Nephron progenitor cell (in vitro differentiated cells): ENCODE data around the gene POLK.

Experiments
- DNase-seq: peaks from one replicate; pipeline ENCODE4 v3.0.0; 2021
- H3K27ac Mint-ChIP-seq: 2 replicates; pipeline ENCODE4 v1.8.0; 2021; ENCODE audit warnings: mild to moderate bottlenecking, moderate library complexity, mixed read lengths
- H3K27me3 Mint-ChIP-seq: 2 replicates; pipeline ENCODE4 v1.8.0; 2021; ENCODE audit warnings: mild to moderate bottlenecking, low read depth, mixed read lengths; ENCODE audit not compliant: poor library complexity
- H3K36me3 Mint-ChIP-seq: 2 replicates; pipeline ENCODE4 v1.8.0; 2021; ENCODE audit warnings: low read depth, mixed read lengths
- H3K4me1 Mint-ChIP-seq: 2 replicates; pipeline ENCODE4 v1.8.0; 2021; ENCODE audit warnings: mixed read lengths
- H3K4me3 Mint-ChIP-seq: 2 replicates; pipeline ENCODE4 v1.8.0; 2021; ENCODE audit warnings: mild to moderate bottlenecking, moderate library complexity, mixed read lengths
- H3K9me3 Mint-ChIP-seq: 2 replicates; pipeline ENCODE4 v1.8.0; 2021; ENCODE audit warnings: mild to moderate bottlenecking, moderate library complexity, mixed read lengths
- CTCF ChIP-seq: fragments of 200-600 bp; sonication (generic); IDR thresholded peaks from 2 replicates; pipeline ENCODE4 v1.5.0; 2021; ENCODE audit warnings: antibody characterized with exemption

The POLK gene

GRCh38 chr5:75513841-75514240, 2.1 kb downstream of the POLK start:
- Mint-ChIP-seq H3K9me3 (peaks cover 23% of the 10 kb centered on the region), H3K36me3 (peaks cover 38% of the 10 kb centered on the region), H3K4me3 (peak overlapping the region; percentile 30), H3K27ac (no peak overlapping the region), H3K4me1 (peaks cover 35% of the 10 kb centered on the region), H3K27me3 (no peaks in the 10 kb centered on the region)
- DNase-seq, result no peak
- no peak for TF ChIP-seq CTCF

GRCh38 chr5:75514323-75514722, 2.6 kb downstream of the POLK start:
- Mint-ChIP-seq H3K9me3 (peaks cover 28% of the 10 kb centered on the region), H3K4me3 (no peak overlapping the region), H3K36me3 (peaks cover 43% of the 10 kb centered on the region), H3K27ac (no peak overlapping the region), H3K4me1 (peaks cover 34% of the 10 kb centered on the region), H3K27me3 (no peaks in the 10 kb centered on the region)
- no peak for DNase-seq
- TF ChIP-seq CTCF, result no peak

- no peak overlapping the region for H3K27ac Mint-ChIP-seq
- H3K36me3 Mint-ChIP-seq, result peaks cover 71% of the 10 kb centered on the region
- no peak overlapping the region for H3K4me3 Mint-ChIP-seq
- peaks cover 59% of the 10 kb centered on the region for H3K9me3 Mint-ChIP-seq
- no peaks in the 10 kb centered on the region for H3K4me1 Mint-ChIP-seq
- no peak for DNase-seq
- H3K27me3 Mint-ChIP-seq, result no peaks in the 10 kb centered on the region
- no peak for TF ChIP-seq CTCF
Observed at GRCh38 chr5:75519761-75520160, 8.1 kb downstream of the POLK start.

- no peak overlapping the region for H3K27ac Mint-ChIP-seq
- H3K27me3 Mint-ChIP-seq, result no peaks in the 10 kb centered on the region
- no peak for TF ChIP-seq CTCF
- no peaks in the 10 kb centered on the region for H3K4me1 Mint-ChIP-seq
- peaks cover 59% of the 10 kb centered on the region for H3K9me3 Mint-ChIP-seq
- peaks cover 63% of the 10 kb centered on the region for H3K36me3 Mint-ChIP-seq
- DNase-seq, result no peak
- no peak overlapping the region for H3K4me3 Mint-ChIP-seq
Observed at GRCh38 chr5:75521195-75521594, 9.5 kb downstream of the POLK start.

GRCh38 chr5:75522025-75522424, 10.3 kb downstream of the POLK start:
- H3K36me3 Mint-ChIP-seq, result peaks cover 63% of the 10 kb centered on the region
- H3K27ac Mint-ChIP-seq, result no peak overlapping the region
- peaks cover 54% of the 10 kb centered on the region for H3K9me3 Mint-ChIP-seq
- no peak overlapping the region for H3K4me3 Mint-ChIP-seq
- DNase-seq, result no peak
- TF ChIP-seq CTCF, result no peak
- H3K4me1 Mint-ChIP-seq, result no peaks in the 10 kb centered on the region
- H3K27me3 Mint-ChIP-seq, result no peaks in the 10 kb centered on the region

GRCh38 chr5:75522542-75522941, 10.9 kb downstream of the POLK start:
- H3K9me3 Mint-ChIP-seq, result peaks cover 49% of the 10 kb centered on the region
- no peaks in the 10 kb centered on the region for H3K27me3 Mint-ChIP-seq
- no peak for DNase-seq
- TF ChIP-seq CTCF, result no peak
- H3K27ac Mint-ChIP-seq, result no peak overlapping the region
- H3K4me3 Mint-ChIP-seq, result no peak overlapping the region
- H3K4me1 Mint-ChIP-seq, result no peaks in the 10 kb centered on the region
- H3K36me3 Mint-ChIP-seq, result peaks cover 58% of the 10 kb centered on the region
